NCI-H446 treated with DMSO at 0.1 percent for 48 hours (cell line): ENCODE results near the gene CAPN13.

ENCODE experiments used
- DNase-seq: peaks from one replicate; lab custom pipeline; 2025; lab: John Stamatoyannopoulos, UW

Gene CAPN13

DNA sequence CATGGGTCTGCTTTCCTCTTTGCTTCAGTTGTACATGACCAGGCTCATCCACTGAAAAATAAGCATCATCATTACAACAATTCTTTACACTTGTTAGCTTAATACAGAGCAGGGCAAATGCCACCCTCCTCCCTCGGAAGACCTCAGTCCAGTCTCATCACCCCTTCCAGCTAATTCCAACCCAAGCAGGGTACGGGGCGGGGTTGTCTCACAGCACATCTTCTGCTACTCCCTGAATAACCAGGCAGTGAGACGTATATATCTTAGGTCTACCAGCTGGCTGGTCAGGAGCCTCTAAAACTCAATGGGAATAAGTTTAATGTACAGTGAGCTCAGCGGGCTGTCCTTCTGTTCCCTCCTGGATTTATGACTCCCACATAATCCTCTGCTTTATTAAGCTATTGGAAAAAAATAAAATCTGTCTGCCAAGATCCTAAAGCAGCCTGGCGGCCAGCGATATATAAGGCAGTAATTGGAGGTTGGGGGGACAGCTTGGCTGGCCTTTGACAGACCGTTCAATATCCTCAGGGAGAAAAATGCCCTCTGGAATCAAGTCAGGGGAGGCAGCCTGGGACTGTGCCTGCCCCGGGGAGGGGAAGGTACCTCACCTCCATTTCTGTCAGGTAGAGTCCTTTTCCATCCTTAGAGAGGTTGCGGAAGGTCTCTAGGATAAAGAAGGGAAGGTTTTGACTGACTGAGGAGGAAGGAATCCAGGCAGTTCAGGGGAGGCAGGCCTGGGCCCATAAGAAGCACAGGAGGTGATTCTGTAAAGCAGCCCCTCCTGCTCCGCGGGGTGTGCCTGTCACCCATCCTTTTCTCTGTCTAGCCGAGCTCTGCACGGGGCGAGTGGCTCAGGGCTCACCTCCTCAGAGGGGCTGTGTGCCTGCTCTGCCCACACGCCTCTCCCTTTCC, 76.3 kb downstream of the CAPN13 start:
- no peak for DNase-seq

DNA sequence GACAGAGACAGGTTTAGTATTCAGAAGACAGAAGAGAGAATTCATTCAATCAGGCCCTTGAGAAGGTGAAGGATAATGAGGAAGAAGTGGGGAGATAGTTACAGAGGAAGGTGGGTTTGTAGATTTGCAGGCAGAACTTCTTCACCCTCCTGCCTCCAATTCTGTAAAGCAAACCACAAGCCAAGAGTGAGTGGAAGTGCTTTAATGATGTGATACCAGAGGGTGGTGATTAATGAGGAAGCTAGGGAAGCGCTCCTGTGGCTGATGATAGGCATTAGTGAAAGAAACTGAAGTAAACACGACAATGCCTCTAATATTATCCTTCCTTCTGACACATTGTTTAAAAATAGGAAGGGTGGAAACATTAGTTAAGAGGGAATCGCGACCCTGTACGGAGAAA, 78.2 kb downstream of the CAPN13 start:
- no peak for DNase-seq

DNA sequence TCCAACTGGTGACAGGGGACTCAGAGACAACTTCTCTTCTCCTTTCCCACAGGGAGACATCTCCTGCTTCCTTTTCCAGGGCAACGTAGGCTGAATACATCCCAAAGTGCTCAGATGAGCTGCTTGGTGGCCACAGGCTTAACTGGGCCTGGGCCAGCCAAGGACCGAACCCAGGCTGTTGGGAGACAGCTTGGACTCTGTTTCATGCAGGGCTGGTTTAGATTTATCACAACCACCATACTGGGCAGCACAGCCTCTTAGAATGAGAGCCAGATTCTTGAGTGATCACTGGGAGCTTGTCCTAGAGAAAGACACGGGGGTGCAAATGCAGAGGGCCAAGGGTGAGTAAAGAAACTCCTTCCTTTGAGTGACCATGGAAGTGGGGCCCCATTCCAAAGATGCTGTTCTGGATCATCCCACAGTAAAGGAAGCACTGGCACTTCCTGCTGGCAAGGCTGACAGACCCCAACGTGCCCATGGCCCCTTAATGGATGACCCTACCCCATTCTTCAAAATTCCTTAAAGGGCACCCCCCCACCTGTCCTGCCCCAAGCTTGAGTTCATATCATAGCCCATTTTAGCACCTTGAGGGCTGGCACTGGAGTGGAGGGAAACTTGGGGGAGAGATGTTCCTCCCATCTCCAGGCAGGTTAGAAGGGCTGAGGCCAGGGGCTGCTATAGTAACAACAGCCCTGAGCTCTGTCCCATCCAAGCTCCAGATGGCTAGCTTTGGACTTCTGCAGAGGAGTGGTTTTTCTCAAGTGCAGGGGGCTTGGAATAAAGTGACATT, 84.1 kb downstream of the CAPN13 start:
- DNase-seq, result no peak

DNA sequence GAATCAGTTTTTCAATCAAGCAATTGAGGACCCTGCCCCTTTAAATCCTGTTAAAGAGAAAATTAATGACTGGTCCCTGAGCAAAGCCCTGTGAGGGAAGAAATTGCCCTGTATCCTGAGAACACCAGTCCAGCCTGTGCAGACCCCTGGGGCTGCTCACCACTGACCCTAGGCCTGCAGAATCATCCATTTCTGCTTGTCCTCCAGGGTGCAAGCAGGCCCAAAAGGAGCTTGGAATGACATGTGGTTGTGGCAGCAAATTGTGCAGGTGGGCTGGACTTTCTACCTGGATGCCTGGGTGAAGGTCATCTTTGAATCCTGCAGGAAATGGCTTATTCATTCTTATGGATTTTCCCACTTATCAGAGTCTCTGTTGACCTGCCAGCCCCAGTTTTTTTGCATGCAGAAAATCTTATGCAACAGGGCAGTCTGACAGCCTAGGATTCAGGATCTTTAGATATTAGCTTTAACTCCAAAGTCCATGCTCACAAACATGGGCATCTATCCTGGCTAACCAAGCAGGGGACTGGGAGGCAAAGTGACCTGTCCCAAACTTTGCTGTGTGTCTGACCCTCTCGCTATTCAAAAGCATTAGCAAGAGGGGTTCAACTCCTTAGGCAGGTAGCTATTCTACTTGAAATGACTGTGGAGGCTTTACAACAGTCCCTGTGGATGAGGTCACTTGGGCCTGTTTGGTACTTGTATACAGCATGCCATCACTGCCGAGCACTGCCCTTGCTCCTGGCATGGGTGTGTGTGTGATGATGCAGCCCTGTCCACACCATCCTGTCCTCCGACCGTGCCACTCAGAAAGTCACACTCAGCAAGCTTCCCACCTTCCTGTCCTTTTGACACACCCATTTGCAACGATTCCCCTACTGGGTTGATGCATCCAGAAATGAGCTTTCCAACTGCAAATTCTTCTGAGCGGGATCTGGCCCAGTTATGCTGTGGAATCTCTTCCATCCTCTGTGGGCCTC, 85.3 kb downstream of the CAPN13 start:
- DNase-seq, result no peak

DNA sequence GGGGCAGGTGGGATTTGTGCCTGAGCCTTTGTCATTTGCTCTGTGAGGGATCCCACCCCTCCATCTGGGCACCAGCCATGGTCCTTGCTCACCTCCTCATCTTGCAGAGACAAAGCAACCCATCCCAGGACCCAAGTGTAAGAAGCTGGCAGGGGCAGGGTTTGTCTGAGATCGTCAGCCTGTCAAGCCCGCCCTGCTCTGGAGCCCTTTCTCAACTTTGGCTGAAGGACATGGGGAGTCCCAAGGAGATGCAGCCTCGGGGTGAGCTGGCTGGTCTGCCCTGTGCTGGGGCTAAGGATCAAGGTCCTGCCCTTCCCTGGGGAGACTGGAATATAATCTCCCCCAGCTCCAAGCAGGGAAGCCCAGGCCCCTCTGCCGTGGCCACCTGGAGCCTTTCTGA, 86.0 kb downstream of the CAPN13 start:
- no peak for DNase-seq

DNA sequence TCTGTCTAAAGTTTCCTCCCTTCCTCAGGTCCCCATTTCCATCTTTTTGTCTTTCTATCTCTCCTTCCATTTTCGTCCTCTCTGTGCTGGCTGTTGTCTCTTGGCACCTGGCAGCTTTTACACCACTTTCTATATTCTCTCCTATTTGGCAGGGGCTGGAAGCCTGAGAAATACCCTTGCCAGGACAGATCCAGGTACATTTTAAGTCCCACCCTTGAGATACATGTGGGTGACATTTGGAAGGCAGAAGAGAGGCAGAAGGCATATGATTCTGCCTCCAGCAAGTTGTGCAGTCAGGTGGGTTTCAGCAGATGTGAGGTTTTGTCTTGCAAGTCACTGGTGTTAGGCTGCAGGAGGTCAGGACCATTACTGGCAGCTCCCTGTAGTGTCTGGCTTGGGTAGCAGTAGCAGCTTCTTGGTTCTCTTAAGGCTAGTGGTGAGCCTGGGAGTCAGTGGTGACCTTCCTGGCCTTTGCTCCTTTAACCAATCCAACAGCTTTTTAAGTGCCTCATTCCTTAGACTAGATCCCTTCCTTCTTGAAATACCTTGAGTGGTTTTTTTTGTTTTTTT, 90.1 kb downstream of the CAPN13 start:
- no peak for DNase-seq

DNA sequence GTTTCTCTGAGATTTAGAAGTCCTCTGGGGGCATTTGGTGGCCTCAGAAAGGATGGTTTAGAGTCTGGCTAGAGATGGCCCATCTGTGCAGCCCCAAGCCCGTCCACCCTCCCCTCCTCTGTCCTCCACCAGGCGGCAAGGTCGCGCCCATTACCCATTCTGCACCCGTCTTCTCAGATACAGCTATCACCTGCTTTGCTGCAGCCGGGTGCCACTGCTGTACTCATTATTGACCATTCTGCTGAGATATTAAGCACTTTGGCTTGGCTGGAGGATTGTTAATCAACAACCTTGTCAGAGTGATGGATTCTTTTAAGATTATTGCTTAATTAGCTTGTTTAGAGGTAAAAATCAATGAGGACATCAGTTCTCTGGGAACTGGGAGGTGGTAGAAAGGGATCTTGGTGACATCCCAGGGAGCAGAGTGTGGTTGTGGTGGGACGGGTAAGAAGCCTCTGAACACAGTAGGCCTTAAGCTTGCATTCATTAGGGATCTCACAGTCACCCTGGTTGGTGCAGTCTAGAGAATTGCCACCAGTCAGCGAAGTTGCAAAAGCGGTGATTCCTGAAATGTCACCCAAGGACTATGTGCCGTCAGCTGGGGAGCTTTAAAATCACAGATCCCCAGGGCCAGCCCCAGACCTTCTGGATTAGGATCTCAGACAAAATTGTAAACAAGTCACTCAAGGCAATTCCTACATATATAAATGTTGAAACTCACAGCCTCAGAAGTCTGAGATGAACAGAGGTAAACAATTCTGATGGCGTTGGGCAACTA, 90.9 kb downstream of the CAPN13 start:
- DNase-seq, result no peak

DNA sequence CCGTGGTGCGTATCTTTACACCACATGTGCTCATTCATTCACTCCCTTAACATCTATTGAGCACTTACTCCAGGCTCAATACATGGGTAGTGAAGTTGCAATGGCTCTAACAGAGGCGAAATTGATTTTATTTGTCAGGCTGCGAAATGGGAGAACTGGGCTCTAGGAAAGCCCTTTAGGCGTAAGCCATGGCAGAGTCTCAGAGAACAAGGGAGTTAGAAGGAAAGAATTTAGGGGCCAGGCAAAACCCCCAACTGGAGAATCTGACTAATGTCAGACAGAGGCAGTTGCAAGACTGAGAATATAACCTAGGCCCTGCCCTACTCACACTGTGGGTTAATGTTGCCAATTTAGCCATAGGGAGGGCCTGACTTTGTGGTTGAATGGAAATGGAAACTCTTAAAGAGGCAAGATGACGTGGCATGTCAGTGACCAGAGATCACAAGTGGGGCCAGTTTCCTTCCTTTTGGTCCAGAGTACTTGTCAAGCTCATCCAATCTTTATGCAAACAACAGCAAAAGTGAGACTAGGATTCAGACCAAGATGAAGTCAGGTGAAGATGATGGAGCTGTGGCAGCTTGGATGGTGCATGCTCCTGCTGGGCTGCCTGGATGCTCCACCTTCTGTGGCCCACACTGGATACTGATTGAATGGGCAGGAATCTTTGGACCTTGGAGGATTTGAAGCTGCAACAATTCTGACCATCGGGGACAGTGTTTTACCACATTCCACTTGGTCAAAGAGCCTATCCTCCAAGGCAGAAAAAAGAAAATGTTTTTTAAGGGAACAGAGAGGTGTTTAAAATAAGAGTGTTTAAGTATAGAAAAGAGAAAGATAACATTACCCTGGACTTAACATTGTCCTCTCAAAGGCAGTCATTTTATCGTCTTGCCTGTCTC, 92.2 kb downstream of the CAPN13 start:
- DNase-seq, result no peak

DNA sequence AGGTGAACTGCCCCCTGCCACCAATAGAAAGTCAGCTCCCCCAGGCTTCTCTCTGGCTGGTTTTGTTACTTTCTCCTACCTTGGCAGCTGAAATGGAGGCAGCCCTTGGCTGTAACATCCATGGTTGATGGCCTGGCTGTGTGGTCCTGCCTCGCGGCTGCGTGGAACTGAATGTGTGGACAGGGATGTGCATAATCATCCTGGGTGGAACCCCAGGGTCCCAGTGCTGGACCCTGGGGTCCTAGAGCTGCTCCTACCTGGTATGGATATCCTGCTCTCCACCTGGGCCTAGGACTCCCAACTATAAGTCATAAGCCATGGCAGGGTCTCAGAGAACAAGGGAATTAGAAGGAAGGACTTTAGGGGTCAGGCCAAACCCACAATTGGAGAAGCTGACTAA, 93.5 kb downstream of the CAPN13 start:
- DNase-seq, result no peak

DNA sequence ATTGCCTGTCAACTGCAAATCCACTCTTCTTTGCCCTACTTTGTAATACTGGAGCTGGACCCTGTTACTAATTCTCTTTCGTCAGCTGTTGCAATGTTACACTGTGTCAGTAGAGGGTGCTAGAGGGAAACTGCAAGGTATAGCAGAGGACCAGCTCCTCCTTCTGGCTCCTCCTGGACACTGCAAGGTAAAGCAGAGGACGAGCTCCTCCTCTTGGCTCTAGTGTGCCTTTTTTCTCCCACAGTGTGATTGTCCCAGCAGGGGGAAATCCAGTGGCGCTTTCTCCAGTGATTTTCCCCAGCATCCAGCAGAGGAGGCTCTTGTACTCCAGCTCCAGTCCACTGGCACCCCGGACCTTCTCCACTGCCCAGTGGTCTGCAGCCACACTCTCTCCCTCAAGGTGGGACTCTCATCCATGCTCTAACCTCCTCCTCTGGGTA, 95.6 kb downstream of the CAPN13 start:
- peak; percentile 62 for DNase-seq

DNA sequence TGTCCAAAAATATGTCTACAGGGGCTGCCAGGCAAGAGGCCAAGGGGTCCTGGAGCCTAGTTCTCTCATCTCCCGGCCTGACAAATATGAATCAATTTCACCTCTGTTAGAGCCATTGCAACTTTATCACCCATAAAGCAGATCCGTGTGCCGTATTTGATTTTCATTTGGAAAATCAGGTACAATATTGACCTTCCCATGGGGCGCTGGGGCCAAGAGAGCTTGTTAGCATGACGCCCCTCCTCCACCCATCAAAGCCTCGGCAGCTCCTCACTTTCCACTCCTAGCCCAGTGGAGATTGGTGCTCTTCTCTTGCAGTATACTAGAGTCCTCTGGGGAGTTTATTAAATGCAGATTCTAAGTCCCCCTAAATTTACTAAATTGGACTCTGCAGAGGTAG, 96.8 kb downstream of the CAPN13 start:
- no peak for DNase-seq

DNA sequence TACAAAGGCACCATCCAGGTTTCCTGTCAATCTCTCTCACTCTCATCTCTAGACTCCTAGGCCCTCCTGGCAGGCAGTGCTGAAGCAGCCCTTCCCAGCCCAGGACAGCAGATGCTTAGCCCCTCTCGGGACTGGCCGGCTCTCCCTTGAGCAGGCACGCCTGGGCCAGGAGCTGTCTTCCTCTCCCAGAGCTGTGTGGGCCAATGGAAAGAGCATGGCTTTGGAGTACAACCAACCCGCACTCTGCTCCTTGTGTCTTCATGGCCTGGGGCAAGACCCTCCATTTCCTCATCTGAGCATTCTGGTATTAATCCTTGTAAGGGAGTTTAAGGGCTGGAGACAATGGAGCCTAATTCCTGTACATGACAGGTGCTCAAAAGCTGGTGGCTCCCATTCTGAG, 97.2 kb downstream of the CAPN13 start:
- no peak for DNase-seq

DNA sequence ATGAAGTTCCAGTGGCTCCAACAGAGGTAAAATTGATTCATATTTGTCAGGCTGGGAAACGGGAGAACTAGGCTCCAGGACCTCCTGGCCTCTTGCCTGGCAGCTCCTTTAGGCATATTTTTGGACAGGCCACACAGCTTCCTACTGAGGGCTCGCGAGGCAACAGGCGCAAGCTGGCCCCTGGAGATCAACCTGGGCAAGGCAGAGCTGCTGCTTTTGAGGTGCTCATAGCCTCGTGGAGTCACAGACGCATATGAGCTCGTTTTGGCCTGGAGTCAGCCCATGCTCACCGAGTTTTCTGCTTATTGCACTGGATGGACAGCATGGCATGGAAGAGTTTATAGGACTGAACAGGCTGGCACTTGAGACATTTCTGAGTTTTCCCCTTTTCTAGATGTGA, 97.7 kb downstream of the CAPN13 start:
- DNase-seq, result no peak

DNA sequence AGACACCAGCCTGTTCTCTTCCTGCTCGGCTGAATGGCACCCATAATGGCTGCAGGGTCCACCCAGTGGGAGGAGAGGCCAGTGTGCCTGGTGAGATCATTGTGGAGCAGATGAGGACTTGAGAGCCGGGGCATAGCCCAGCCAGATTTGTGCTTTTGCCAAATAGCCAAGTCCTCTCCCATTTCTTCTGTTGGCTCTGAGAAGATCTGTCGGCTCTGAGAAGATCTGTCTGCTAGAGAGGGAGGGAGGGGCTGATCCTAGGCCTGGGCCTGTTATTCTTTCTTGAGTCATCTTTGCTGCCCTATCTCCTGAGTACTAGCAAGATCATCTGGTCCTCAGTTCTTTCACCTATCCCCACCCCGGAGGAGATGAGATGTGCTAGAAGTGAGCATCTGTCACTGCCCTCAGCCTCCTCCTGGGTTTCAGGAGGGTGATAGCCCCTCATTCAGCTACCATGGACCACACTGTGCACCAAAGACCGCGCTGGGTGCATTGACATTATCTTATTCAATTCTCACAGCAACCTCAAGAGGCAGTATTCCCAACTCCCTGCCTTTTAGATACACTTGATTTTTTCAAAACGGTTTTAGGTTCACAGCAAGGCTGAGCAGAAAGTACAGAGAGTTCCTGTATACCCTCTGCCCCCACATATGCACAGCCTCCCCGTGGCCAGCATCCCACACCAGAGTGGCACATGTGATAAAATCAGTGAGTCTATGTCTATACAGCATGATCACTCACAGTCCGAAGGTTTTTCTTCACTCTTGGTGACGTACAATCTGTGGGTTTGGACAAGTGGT, 98.6 kb downstream of the CAPN13 start:
- DNase-seq, result peak; percentile 27

DNA sequence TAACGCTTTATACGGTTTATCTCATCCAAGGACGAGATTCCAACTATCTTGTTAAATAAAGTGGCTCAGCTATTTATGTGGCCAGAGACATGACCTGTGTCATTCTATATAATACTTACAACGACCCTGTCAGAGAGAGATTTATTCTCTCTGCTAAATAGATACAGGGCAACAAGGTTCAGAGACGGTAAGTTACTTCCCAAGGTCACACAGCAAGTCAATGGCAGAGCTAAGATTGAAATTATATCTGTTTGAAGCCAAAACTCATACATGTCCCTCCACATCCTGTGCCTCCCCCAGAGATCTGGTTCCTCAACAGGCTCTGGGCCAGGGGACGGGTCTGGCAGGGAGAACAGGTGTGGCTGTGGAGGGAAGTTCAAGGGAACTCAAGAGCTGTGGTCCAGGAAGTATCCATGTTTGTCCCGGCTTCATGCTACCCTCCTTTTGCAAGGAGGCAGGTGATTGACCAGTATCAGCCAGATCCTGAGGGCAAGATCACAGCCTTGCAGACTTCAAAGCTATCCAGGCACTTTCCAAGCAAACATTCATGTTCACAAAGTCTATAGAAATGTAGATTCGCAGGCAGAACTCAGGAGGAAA, 99.8 kb downstream of the CAPN13 start:
- no peak for DNase-seq

DNA sequence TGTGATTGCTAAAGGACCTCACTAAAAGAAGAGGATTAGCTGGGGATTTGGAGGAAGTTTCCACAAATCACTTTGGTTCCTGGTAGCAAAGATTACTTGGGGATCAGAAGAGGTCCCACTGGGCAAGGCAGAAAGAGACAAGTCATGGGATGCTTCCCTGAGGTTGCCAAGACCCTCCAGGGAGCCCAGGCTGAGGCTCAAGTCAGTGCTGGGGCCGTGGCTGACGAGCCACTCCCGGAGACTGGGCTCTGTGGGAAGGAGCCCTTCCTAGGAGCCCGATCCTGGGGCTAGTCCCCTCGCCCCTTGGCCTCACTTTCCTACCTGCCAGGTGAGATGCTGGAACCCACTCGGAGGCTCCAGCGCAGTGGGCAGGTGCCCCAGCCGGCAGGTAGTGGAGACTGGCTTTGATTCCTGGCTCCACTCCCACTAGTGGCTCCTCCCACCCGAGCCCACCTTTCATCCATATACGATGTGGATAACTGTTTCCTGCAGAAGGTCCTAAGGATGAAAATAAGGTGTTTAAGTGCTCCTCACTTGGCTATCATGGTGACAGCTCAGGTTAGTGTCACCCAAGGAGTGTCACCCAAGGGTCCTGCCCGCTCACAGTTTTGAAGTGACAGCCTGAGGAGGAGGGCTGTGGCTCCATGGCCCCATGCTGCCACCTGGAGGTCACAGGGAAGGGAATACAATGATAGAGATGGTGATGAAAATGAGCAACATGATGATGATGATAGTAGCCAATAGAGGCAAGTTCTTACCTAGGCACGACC, 100.5 kb downstream of the CAPN13 start:
- DNase-seq, result peak; percentile 18

DNA sequence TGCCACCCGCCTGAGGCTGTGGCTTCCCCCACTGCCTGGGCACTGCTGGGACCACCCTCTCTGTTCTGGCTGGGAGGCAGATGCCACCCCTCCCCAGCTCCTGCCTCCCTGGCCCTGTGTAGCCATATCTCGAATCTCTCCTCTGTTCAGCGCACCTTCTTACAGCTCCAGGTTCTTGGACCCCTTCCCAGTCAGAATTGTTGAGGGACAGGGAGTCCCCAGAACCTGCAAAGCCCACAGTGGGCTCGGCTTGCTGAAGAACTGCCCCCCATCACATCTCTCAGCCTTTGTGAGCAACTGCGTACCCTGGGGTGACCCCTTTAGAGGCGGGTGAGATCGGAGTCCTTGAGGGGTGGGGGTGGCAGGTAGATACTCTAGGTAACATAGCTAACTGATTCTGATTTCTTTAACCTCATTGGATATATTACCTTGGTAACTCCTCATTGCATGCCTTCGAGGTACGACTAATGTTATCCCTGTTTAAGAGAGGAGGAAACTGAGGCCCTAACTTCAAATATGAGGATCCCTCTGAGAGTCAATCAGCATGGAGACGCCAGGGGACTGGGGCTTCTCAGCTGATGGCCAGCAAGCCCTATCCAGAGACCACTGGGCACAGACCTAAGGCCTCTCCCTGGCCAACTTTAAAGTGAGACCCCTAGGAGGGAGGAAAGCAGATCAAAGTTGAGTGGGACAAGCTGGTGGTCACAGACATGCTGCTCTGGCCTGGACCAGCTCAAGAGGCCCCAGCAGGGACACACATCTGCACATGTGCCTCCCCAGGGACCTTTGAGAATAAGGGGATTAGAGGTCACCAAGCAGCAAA, 101.3 kb downstream of the CAPN13 start:
- DNase-seq, result no peak
